ENCODE measurements around the gene HAPLN2.
A peak's percentile ranks its signal among the peaks of the same experiment; 100 is the strongest.

Gene HAPLN2

GRCh38 chr1:156618853-156619581 is at the start of gene HAPLN2:
Gene HAPLN2 (plus strand): TSS chr1:156619415. CDS start chr1:156623491, 4,076 bp downstream.
- H3K27ac ChIP-seq = peak within 1 kb of the TSS; percentile 100
- TF ChIP-seq, protein P1, sequence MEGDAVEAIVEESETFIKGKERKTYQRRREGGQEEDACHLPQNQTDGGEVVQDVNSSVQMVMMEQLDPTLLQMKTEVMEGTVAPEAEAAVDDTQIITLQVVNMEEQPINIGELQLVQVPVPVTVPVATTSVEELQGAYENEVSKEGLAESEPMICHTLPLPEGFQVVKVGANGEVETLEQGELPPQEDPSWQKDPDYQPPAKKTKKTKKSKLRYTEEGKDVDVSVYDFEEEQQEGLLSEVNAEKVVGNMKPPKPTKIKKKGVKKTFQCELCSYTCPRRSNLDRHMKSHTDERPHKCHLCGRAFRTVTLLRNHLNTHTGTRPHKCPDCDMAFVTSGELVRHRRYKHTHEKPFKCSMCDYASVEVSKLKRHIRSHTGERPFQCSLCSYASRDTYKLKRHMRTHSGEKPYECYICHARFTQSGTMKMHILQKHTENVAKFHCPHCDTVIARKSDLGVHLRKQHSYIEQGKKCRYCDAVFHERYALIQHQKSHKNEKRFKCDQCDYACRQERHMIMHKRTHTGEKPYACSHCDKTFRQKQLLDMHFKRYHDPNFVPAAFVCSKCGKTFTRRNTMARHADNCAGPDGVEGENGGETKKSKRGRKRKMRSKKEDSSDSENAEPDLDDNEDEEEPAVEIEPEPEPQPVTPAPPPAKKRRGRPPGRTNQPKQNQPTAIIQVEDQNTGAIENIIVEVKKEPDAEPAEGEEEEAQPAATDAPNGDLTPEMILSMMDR (IDR thresholded peaks at IDR 0.05) = peak; percentile 82
- no peak for TF ChIP-seq ZFX (IDR thresholded peaks at IDR 0.05; ENCODE audit: borderline replicate concordance)

DNA sequence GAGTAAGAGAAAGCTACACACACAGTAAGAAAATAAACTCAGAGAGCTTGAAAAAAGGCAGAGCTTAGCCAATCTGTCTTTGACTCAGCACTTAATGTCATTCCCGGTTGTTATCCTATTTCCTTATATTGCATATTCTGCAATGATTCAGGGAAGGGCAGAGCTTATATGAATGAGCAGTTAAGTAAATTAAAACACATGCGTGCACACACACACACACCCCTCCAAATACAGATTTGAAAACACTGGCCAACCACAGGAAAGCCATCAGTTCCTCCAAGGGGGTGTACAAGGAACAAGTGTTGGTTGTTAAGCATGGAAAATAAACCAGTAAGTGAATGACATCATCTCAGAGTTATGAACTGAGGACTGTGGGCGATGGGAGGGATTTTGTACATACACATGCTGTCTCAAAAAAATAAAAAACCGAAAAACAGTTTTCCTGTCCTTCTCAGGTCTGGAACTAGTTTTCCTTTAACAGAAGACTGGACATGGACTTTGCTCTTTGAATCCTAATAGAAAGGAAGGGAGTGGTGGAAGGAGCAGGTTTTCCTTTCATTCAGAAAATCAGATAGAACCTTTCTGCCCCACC is 47.9 kb upstream of the HAPLN2 start:
- peak overlapping the region; percentile 67 for H3K27ac ChIP-seq
- TF ChIP-seq ZFX (IDR thresholded peaks at IDR 0.05; ENCODE audit: borderline replicate concordance) = no peak
- TF ChIP-seq, protein P1 (IDR thresholded peaks at IDR 0.05) = no peak

DNA sequence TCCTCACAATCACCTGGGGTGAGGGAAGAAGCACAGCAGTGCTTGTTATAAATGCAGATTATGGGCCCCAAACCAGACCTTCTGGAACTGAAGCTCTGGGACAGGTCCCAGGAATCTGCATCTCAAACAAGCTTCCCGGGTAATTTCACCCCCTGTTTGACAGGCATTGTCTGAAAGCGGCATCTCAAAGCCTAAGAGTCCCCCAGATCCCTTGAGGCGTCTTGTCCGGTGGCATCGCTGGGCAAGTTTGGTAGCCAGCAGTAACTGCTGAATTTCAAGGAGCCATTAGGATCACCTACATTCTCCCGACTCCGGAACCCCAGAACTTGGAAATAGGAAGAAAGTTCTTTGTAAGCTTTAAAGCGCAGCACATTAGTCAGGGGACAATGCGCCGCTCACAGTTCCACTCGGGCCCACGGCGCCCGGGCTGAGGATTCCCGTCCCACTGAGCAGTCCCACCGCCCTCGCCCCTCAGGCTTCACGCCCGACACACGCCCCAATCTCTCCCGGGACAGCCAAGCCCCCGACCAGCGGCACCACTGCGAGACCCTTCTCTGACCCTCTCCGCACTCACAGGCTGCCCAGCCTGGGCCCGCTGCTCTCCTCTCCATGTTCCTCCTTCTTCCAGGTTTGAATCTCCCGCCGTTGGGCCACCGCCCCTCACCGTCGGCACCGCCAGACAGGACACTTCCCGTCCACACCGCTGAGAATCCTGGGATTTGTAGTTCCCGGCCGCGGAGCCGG is 47.1 kb upstream of the HAPLN2 start, which contains the start of gene IQGAP3:
Gene IQGAP3 (minus strand): TSS at position 647 of the 744 bp plus-strand sequence. CDS start 36 bp downstream, at position 611.
- peak within 1 kb of the TSS; percentile 67 for H3K27ac ChIP-seq
- TF ChIP-seq ZFX (IDR thresholded peaks at IDR 0.05; ENCODE audit: borderline replicate concordance) = no peak
- TF ChIP-seq, protein P1 (IDR thresholded peaks at IDR 0.05) = no peak

DNA sequence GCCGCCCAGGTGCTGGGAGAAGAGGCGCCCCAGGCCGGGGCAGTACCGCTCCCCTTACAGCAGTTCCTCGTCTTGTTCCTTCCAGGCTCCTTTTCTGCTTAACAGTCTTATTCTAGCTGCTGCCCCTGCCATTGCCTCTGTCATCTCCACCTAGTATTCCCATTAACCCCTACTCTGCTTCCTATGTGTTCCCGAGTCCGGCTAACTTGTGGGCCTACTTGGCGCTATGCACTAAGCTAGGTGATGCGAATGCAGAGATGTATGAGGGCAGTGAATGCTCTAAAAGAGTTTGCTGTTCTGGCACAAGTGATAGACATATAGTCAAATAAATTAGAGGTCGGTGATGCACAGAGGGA is 46.6 kb upstream of the HAPLN2 start:
- H3K27ac ChIP-seq = peak overlapping the region; percentile 67; the same call in 1 of the 2 replicates
- no peak for TF ChIP-seq ZFX (IDR thresholded peaks at IDR 0.05; ENCODE audit: borderline replicate concordance)
- TF ChIP-seq, protein P1 (IDR thresholded peaks at IDR 0.05) = no peak

- H3K27ac ChIP-seq = no peak overlapping the region
- no peak for TF ChIP-seq ZFX (IDR thresholded peaks at IDR 0.05; ENCODE audit: borderline replicate concordance)
Measured at GRCh38 chr1:156574039-156574633, 45.1 kb upstream of the HAPLN2 start.

DNA sequence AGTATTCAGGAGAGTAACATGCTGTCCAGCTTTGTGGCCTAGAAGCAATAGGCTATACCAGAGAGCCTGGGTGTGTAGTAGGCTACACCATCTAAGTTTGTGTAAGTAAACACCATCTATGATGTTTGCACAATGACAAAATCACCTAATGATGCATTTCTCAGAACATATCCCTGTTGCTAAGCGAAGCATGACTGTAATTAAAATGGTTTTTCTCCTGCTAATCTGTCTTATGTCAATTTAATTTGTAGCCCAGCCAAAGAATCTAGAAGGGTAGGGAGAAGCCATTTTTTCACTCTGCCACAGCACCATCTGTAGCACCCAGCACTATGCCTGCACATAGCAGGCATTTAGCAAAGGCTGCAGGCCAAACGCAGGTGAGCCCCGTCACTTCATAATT is 41.7 kb upstream of the HAPLN2 start:
- H3K27ac ChIP-seq = peak overlapping the region; percentile 62

GRCh38 chr1:156578055-156578454 is 41.2 kb upstream of the HAPLN2 start:
- TF ChIP-seq ZFX (IDR thresholded peaks at IDR 0.05; ENCODE audit: borderline replicate concordance) = no peak
- TF ChIP-seq, protein P1 (IDR thresholded peaks at IDR 0.05) = no peak
- H3K27ac ChIP-seq = peak overlapping the region; percentile 62

More for the DNA sequence above, 41.7 kb upstream of the HAPLN2 start:
- TF ChIP-seq, protein P1 (IDR thresholded peaks at IDR 0.05) = no peak
- no peak for TF ChIP-seq ZFX (IDR thresholded peaks at IDR 0.05; ENCODE audit: borderline replicate concordance)

All from 22Rv1 (cell line).